CD4-positive, alpha-beta T cell (primary cell): ENCODE results near the gene KIAA1210. TPM values are rescaled to one million over a fixed set of nuclear protein-coding genes. Genes with fewer than 3 reads are reported as not detected.

ENCODE experiments used
- ATAC-seq: fragments of 200-7000 bp; cut with Tn5 transposase; one replicate; pipeline ENCODE4 v1.10.0; 2022; ENCODE audit warnings: mild to moderate bottlenecking; ENCODE audit not compliant: poor library complexity
- CTCF ChIA-PET: fragments of 350-600 bp; sonication (Branson Sonifier 250); formaldehyde crosslinking; loops from one replicate; lab custom pipeline; 2021; ENCODE audit warnings: antibody characterized with exemption, inconsistent platforms; lab: Charles Lee
- POLR2A ChIA-PET: fragments of 350-600 bp; sonication (Branson Sonifier 250); formaldehyde crosslinking; loops from one replicate; lab custom pipeline; 2021; ENCODE audit warnings: antibody characterized with exemption, inconsistent platforms; lab: Charles Lee
- DNase-seq, 14 experiments: peaks; one replicate each; pipeline ENCODE4 v3.0.0-alpha.2; 2013 to 2020; ENCODE audit warnings: mixed read lengths in 2 of 14
- H3K27ac ChIP-seq, 2 donors: one replicate each; pipeline versions ENCODE4 v1.5.1 to v1.7.0; 2013; ENCODE audit warnings: low read length in 2 of 2, low read depth in 1 of 2, mild to moderate bottlenecking in 1 of 2
- H3K27me3 ChIP-seq, 2 experiments: 1 replicate in 1 of 2; 2 replicates in 1 of 2; pipeline versions ENCODE4 v1.6.1 to v1.7.0; 2013; ENCODE audit warnings: low read length in 2 of 2, control low read depth in 1 of 2, mild to moderate bottlenecking in 1 of 2, moderate library complexity in 1 of 2; ENCODE audit not compliant: insufficient read depth in 2 of 2, control insufficient read depth in 1 of 2
- H3K36me3 ChIP-seq: one replicate; pipeline ENCODE4 v1.6.1; 2013; ENCODE audit warnings: low read length, control low read depth; ENCODE audit not compliant: insufficient read depth
- H3K4me1 ChIP-seq: one replicate; pipeline ENCODE4 v1.6.1; 2013; ENCODE audit warnings: low read length, control low read depth; ENCODE audit not compliant: insufficient read depth
- H3K4me3 ChIP-seq: one replicate; pipeline ENCODE4 v1.5.1; 2013; ENCODE audit warnings: mild to moderate bottlenecking, low read length, moderate library complexity
- H3K9me3 ChIP-seq, 2 experiments: 1 replicate in 1 of 2; 2 replicates in 1 of 2; pipeline versions ENCODE4 v1.6.1 to v1.7.0; 2013; ENCODE audit warnings: low read length in 2 of 2, mild to moderate bottlenecking in 2 of 2, control low read depth in 1 of 2, moderate library complexity in 1 of 2; ENCODE audit not compliant: control insufficient read depth in 1 of 2, insufficient read depth in 1 of 2
- H3K27ac Mint-ChIP-seq: one replicate; pipeline ENCODE4 v1.8.0; 2020; ENCODE audit warnings: mixed read lengths
- H3K27me3 Mint-ChIP-seq: one replicate; pipeline ENCODE4 v1.8.0; 2021; ENCODE audit warnings: mixed read lengths
- H3K36me3 Mint-ChIP-seq: one replicate; pipeline ENCODE4 v1.8.0; 2021; ENCODE audit warnings: low read depth, mixed read lengths
- H3K4me1 Mint-ChIP-seq: one replicate; pipeline ENCODE4 v1.8.0; 2021; ENCODE audit warnings: low read depth, mixed read lengths
- H3K4me3 Mint-ChIP-seq: one replicate; pipeline ENCODE4 v1.8.0; 2020; ENCODE audit warnings: mild to moderate bottlenecking, mixed read lengths
- H3K9me3 Mint-ChIP-seq: one replicate; pipeline ENCODE4 v1.8.0; 2020; ENCODE audit warnings: mixed read lengths
- CTCF ChIP-seq: fragments of 200-600 bp; IDR thresholded peaks from one replicate; pipeline ENCODE4 v1.8.0; 2022; ENCODE audit warnings: antibody characterized with exemption, mild to moderate bottlenecking
- intact Hi-C, 2 experiments: fragments of 100-400 bp; cut with DNase I in 1 of 2; cut with micrococcal nuclease in 1 of 2; formaldehyde crosslinking; loops; one replicate each; pipeline versions ENCODE4 v1.15.1 to v1.9.0; 2023 to 2025; cut with DNase I, micrococcal nuclease
- total RNA-seq, 174 experiments: library from RNA in 2 of 174; stranded (reverse) in 2 of 174; gene quantifications; one replicate each; pipeline ENCODE4 v1.2.3 and lab custom pipeline; 2021 to 2026

The KIAA1210 gene
- total RNA-seq, 2 experiments from 2014 or later, result not detected

- no peak for TF ChIP-seq CTCF
- no peaks in the 10 kb centered on the region for H3K4me1 Mint-ChIP-seq
- no peak overlapping the region for H3K27ac ChIP-seq
- peaks cover 17% of the 10 kb centered on the region for H3K27me3 Mint-ChIP-seq
- intact Hi-C loops, result no loop called here
- ChIA-PET POLR2A (no interaction called here), CTCF (no interaction called here)
- H3K27me3 ChIP-seq, result no peaks in the 10 kb centered on the region
- no peaks in the 10 kb centered on the region for H3K36me3 Mint-ChIP-seq
- DNase-seq (no peak), ATAC-seq (no peak)
- no peak overlapping the region for H3K4me3 Mint-ChIP-seq
- no peak overlapping the region for H3K4me3 ChIP-seq
- no peaks in the 10 kb centered on the region for H3K9me3 ChIP-seq
- H3K4me1 ChIP-seq, result no peaks in the 10 kb centered on the region
- no peaks in the 10 kb centered on the region for H3K36me3 ChIP-seq
- H3K27ac Mint-ChIP-seq, result no peak overlapping the region
- H3K9me3 Mint-ChIP-seq, result no peaks in the 10 kb centered on the region
These were observed 27.9 kb upstream of the KIAA1210 start for GRCh38 chrX:119155416-119156035.

GRCh38 chrX:119151051-119151380 is 23.4 kb upstream of the KIAA1210 start:
- no peak for ATAC-seq
- ChIA-PET CTCF (no interaction called here), POLR2A (no interaction called here)
- intact Hi-C loops, result no loop called here
- Histone ChIP-seq H3K9me3 (no peaks in the 10 kb centered on the region), H3K27me3 (no peaks in the 10 kb centered on the region), H3K4me3 (no peak overlapping the region), H3K27ac (no peak overlapping the region), H3K4me1 (no peaks in the 10 kb centered on the region), H3K36me3 (no peaks in the 10 kb centered on the region)
- H3K27ac Mint-ChIP-seq, result no peak overlapping the region
- no peak overlapping the region for H3K4me3 Mint-ChIP-seq
- H3K36me3 Mint-ChIP-seq, result no peaks in the 10 kb centered on the region
- H3K9me3 Mint-ChIP-seq, result no peaks in the 10 kb centered on the region
- H3K27me3 Mint-ChIP-seq, result peaks cover 9% of the 10 kb centered on the region
- no peaks in the 10 kb centered on the region for H3K4me1 Mint-ChIP-seq
- no peak for DNase-seq
- TF ChIP-seq CTCF, result no peak

- H3K4me3 ChIP-seq, result no peak overlapping the region
- ATAC-seq (no peak), DNase-seq (no peak)
- H3K9me3 ChIP-seq, result no peaks in the 10 kb centered on the region
- no peak for TF ChIP-seq CTCF
- H3K4me1 Mint-ChIP-seq, result no peaks in the 10 kb centered on the region
- peaks cover 5% of the 10 kb centered on the region for H3K27me3 Mint-ChIP-seq
- H3K27ac ChIP-seq, result no peak overlapping the region
- intact Hi-C loops, result no loop called here
- no peaks in the 10 kb centered on the region for H3K27me3 ChIP-seq
- no peak overlapping the region for H3K27ac Mint-ChIP-seq
- ChIA-PET CTCF (no interaction called here), POLR2A (no interaction called here)
- no peaks in the 10 kb centered on the region for H3K9me3 Mint-ChIP-seq
- H3K4me3 Mint-ChIP-seq, result no peak overlapping the region
- H3K4me1 ChIP-seq, result no peaks in the 10 kb centered on the region
- no peaks in the 10 kb centered on the region for H3K36me3 Mint-ChIP-seq
- no peaks in the 10 kb centered on the region for H3K36me3 ChIP-seq
These were observed 22.8 kb upstream of the KIAA1210 start for GRCh38 chrX:119150163-119151050.
